Kidney epithelial cell (primary cell): ENCODE measurements around the gene KIF1A. TPM values are rescaled to one million over a fixed set of nuclear protein-coding genes. Genes with fewer than 3 reads are reported as not detected.
A peak's percentile ranks its signal among the peaks of the same experiment; 100 is the strongest.
"Not testable (repeated sequence)": the region's sequence is repeated elsewhere in the genome, so short reads cannot be mapped to it uniquely, and the experiment has no call there.

Source experiments
- DNase-seq: peaks from one replicate; pipeline ENCODE4 v3.0.0-alpha.2; 2010; ENCODE audit warnings: low read depth
- H3K27me3 ChIP-seq: 2 replicates; pipeline ENCODE4 v1.6.0; 2011; ENCODE audit warnings: low read length; ENCODE audit not compliant: control insufficient read depth, insufficient read depth
- H3K36me3 ChIP-seq: 2 replicates; pipeline ENCODE4 v1.5.1; 2011; ENCODE audit warnings: low read length; ENCODE audit not compliant: control insufficient read depth, insufficient read depth
- H3K4me3 ChIP-seq: 2 replicates; pipeline ENCODE4 v1.5.1; 2011; ENCODE audit warnings: low read depth, mild to moderate bottlenecking, control low read depth, low read length
- CTCF ChIP-seq: IDR thresholded peaks from 2 replicates; pipeline ENCODE4 v1.5.1; 2011; ENCODE audit warnings: mild to moderate bottlenecking, moderate library complexity, low read length, control low read depth, inconsistent platforms; ENCODE audit not compliant: insufficient read depth, poor library complexity, severe bottlenecking
- total RNA-seq: library from RNA; depleted of rRNA; stranded (reverse); fragments of >200 nt; gene quantifications from 2 replicates; pipeline ENCODE4 v1.2.3, GENCODE V29; 2015

The KIF1A gene
- total RNA-seq, 1 donor from 2014 or later: 178 TPM

- Histone ChIP-seq H3K36me3 (no peaks in the 10 kb centered on the region), H3K27me3 (peaks cover 5% of the 10 kb centered on the region), H3K4me3 (no peak overlapping the region)
- no peak for DNase-seq
- no peak for TF ChIP-seq CTCF
Observed at GRCh38 chr2:240848900-240849680, 29.1 kb upstream of the KIF1A start.

- no peaks in the 10 kb centered on the region for H3K36me3 ChIP-seq
- no peak overlapping the region for H3K4me3 ChIP-seq
- TF ChIP-seq CTCF: no peak
- DNase-seq: no peak
- H3K27me3 ChIP-seq: peaks cover 5% of the 10 kb centered on the region
Observed at GRCh38 chr2:240847817-240848216, 27.8 kb upstream of the KIF1A start.

GRCh38 chr2:240846873-240847595 is 27.0 kb upstream of the KIF1A start:
- Histone ChIP-seq H3K4me3 (no peak overlapping the region), H3K36me3 (no peaks in the 10 kb centered on the region), H3K27me3 (peaks cover 2% of the 10 kb centered on the region)
- no peak for TF ChIP-seq CTCF
- DNase-seq: no peak

- H3K27me3 ChIP-seq, DNase-seq, H3K36me3 ChIP-seq, H3K4me3 ChIP-seq: not testable (repeated sequence)
Observed at GRCh38 chr2:240846309-240846708, 26.3 kb upstream of the KIF1A start.

- peak; percentile 70 for TF ChIP-seq CTCF
- no peaks in the 10 kb centered on the region for H3K36me3 ChIP-seq
- peak; percentile 34 for DNase-seq
Observed at GRCh38 chr2:240840435-240841060, 20.5 kb upstream of the KIF1A start.

More at GRCh38 chr2:240840435-240841060, 20.5 kb upstream of the KIF1A start:
- peaks cover 20% of the 10 kb centered on the region for H3K27me3 ChIP-seq
- no peak overlapping the region for H3K4me3 ChIP-seq
